Hematopoietic multipotent progenitor cell (in vitro differentiated cells): Measurements from ENCODE around the gene PHAF1. TPM values are rescaled to one million over a fixed set of nuclear protein-coding genes. Genes with fewer than 3 reads are reported as not detected.

Source experiments
- DNase-seq, 3 donors: peaks; one replicate each; pipeline ENCODE4 v3.0.0-alpha.2; 2011 to 2015; ENCODE audit warnings: low read depth in 2 of 3, low spot score in 2 of 3
- total RNA-seq: library from RNA; depleted of rRNA; stranded (reverse); fragments of >200 nt; gene quantifications from one replicate; pipeline ENCODE4 v1.2.3, GENCODE V29; 2012

The PHAF1 gene
- total RNA-seq, 1 donor = 21.0 TPM

GRCh38 chr16:67191995-67192681, 82.4 kb downstream of the PHAF1 start, which contains the start of gene E2F4:
TSS of gene E2F4 (plus strand) at chr16:67192155. CDS start at chr16:67192228, 73 bp downstream.
- peak; percentile 61 to 94 (median 91) for DNase-seq

DNA sequence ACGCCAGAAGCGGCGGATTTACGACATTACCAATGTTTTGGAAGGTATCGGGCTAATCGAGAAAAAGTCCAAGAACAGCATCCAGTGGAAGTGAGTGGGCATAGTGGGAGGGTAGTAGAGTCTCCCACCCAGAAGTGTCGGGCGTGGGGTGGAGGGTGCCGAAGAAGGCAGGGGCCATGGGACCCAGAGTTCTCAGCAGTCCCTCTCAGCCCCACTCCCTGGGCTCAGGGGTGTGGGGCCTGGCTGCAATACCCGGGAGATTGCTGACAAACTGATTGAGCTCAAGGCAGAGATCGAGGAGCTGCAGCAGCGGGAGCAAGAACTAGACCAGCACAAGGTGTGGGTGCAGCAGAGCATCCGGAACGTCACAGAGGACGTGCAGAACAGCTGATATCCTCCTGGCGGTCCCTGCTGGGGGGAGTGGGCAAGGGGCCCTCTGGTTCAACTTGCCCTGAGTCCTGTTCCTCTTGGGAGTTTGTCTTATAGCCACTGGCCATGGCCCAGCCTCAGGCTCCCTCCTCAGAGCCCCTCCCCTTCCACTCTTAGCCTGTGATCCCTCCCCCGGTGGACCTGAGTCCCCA, 83.1 kb downstream of the PHAF1 start:
- DNase-seq = no peak

DNA sequence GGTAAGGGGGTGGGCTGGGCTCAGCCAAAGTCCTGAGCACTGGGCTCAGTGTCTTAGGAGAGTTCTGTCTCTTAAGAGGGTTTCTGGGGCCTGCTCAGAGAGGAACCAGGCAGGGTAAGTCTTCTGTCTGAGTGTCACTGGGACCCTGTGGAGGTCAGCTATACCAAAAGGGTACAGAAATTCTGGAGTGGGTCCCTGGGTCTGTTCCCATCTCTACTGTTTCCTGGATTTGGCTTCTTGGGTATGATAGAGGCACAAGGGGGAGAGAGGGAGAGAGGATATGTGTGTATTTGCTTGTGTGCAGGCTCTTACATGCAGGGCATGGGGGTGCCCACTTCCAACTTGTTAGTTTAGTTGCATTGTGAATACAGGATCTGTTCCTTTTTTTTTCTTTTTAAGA, 83.8 kb downstream of the PHAF1 start:
- DNase-seq = no peak

DNA sequence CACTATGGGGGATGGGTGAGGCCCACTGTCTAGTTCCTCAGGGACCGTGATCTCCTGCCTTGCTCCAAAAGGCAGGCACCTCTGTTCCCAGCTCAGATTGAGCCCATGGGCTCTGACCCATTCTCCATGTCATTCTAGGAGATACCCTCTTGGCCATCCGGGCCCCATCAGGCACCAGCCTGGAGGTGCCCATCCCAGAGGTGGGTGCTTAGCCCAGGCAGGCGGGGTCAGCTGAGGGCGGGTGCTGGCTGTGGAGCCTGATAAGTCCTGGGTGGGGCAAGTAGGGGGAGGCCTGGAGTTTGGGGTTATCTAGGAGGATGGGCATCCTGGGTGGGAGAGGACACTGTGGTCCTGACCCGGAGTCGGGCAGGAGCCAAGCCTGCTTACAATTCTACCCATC, 84.5 kb downstream of the PHAF1 start:
- no peak for DNase-seq

GRCh38 chr16:67195676-67196075, 85.9 kb downstream of the PHAF1 start:
- no peak for DNase-seq

- DNase-seq = no peak
Observed at GRCh38 chr16:67196881-67197280, 87.1 kb downstream of the PHAF1 start.

DNA sequence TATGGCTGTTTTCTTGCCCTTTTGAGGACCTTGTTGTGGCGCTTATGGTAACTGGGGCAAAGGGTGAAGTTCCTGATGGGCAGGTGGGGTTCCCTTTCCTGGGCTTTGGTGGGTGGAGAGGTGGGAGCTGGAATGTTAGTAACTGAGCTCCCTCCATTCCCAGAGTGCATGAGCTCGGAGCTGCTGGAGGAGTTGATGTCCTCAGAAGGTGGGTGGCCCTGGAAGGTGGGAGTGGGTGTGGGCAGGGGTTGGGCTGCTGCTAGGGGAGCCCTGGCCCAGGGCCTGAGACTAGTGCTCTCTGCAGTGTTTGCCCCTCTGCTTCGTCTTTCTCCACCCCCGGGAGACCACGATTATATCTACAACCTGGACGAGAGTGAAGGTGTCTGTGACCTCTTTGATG, 88.0 kb downstream of the PHAF1 start:
- no peak for DNase-seq

Other genes starting within 250 kb of the PHAF1 start
- 5.4 TPM for gene PDP2, start 229.4 kb upstream of the PHAF1 start, total RNA-seq
- not detected for gene CDH16, start 191.1 kb upstream of the PHAF1 start, total RNA-seq
- 0.27 TPM for gene RRAD, start 184.4 kb upstream of the PHAF1 start, total RNA-seq
- 107 TPM for gene CIAO2B, start 175.5 kb upstream of the PHAF1 start, total RNA-seq
- gene CES2, start 174.4 kb upstream of the PHAF1 start, total RNA-seq = 48.2 TPM
- 4.6 TPM for gene CES3, start 148.7 kb upstream of the PHAF1 start, total RNA-seq
- gene CES4A, start 121.4 kb upstream of the PHAF1 start, total RNA-seq = 8.1 TPM
- 55.7 TPM for gene CBFB, start 80.8 kb upstream of the PHAF1 start, total RNA-seq
- gene B3GNT9, start 41.1 kb downstream of the PHAF1 start, total RNA-seq = 9.2 TPM
- gene TRADD, start 50.0 kb downstream of the PHAF1 start, total RNA-seq = 29.6 TPM
- 14.8 TPM for gene FBXL8, start 50.0 kb downstream of the PHAF1 start, total RNA-seq
- gene HSF4, start 54.8 kb downstream of the PHAF1 start, total RNA-seq = 1.3 TPM
- gene NOL3, start 60.6 kb downstream of the PHAF1 start, total RNA-seq = 0.54 TPM
- gene MATCAP1, start 74.0 kb downstream of the PHAF1 start, total RNA-seq = 12.9 TPM
- under 0.01 TPM for gene EXOC3L1, start 80.2 kb downstream of the PHAF1 start, total RNA-seq
- 91.8 TPM for gene E2F4, start 82.2 kb downstream of the PHAF1 start, total RNA-seq
- 1.6 TPM for gene ELMO3, start 89.2 kb downstream of the PHAF1 start, total RNA-seq
- gene TMEM208, start 117.2 kb downstream of the PHAF1 start, total RNA-seq = 27.5 TPM
- 45.8 TPM for gene FHOD1, start 137.5 kb downstream of the PHAF1 start, total RNA-seq
- gene SLC9A5, start 139.0 kb downstream of the PHAF1 start, total RNA-seq = 0.54 TPM
- 23.4 TPM for gene PLEKHG4, start 169.6 kb downstream of the PHAF1 start, total RNA-seq
- gene KCTD19, start 216.8 kb downstream of the PHAF1 start, total RNA-seq = 0.54 TPM
- 0.27 TPM for gene LRRC36, start 216.9 kb downstream of the PHAF1 start, total RNA-seq